HepG2 (cell line): ENCODE results near the gene NBL1.

ENCODE experiments used
- CBFB ChIP-seq: sonication (generic); formaldehyde crosslinking; IDR thresholded peaks from 2 replicates; pipeline ENCODE4 v1.4.0; 2020; ENCODE audit warnings: missing genetic modification reagents
- MAFK ChIP-seq, 2 experiments: IDR thresholded peaks in 1 of 2; conservative IDR thresholded peaks in 1 of 2; 2 replicates each; pipeline ENCODE4 v1.6.1; 2011; ENCODE audit warnings: improper control_type of control experiment in 2 of 2, low read length in 2 of 2
- POLR2AphosphoS5 ChIP-seq: IDR thresholded peaks from 2 replicates; pipeline ENCODE4 v1.6.1; 2012; ENCODE audit warnings: low read depth, low read length
- SNRNP70 ChIP-seq: fragments of 200-400 bp; formaldehyde crosslinking; IDR thresholded peaks from 2 replicates; pipeline ENCODE4 v1.6.1; 2017; ENCODE audit warnings: mild to moderate bottlenecking, low read depth, low read length, moderate library complexity
- TRIM24 ChIP-seq: sonication (generic); formaldehyde crosslinking; IDR thresholded peaks from 2 replicates; pipeline ENCODE4 v1.8.0; 2022; ENCODE audit warnings: mild to moderate bottlenecking, missing genetic modification reagents
- ZFP41 ChIP-seq: sonication (generic); formaldehyde crosslinking; IDR thresholded peaks from 2 replicates; pipeline ENCODE4 v1.4.0; 2020; ENCODE audit warnings: mild to moderate bottlenecking, missing genetic modification reagents, borderline replicate concordance
- ZNF10 ChIP-seq: sonication (generic); formaldehyde crosslinking; IDR thresholded peaks from 2 replicates; pipeline ENCODE4 v1.4.0; 2020; ENCODE audit warnings: mild to moderate bottlenecking, low read depth, missing genetic modification reagents, borderline replicate concordance
- ZNF124 ChIP-seq: sonication (generic); formaldehyde crosslinking; IDR thresholded peaks from 2 replicates; pipeline ENCODE4 v1.4.0; 2020; ENCODE audit warnings: missing genetic modification reagents

GRCh38 chr1:19661721-19662228 is 17.7 kb downstream of the NBL1 start:
- TF ChIP-seq ZFP41 (CRISPR knock-in tag) (no peak), CBFB (no peak), POLR2AphosphoS5 (no peak), ZNF124 (CRISPR knock-in tag) (no peak), SNRNP70 (no peak), TRIM24 (no peak), MAFK (conservative IDR thresholded peaks at IDR 0.05 in 1 of 2, IDR thresholded peaks at IDR 0.05 in 1 of 2; ENCODE audit: low read length in 2 of 2) (no peak), ZNF10 (CRISPR knock-in tag) (no peak)
